Left cardiac atrium (tissue), 4 donors: ENCODE results near the gene ARHGEF3. TPM values are rescaled to one million over a fixed set of nuclear protein-coding genes. Genes with fewer than 3 reads are reported as not detected.
"Not testable (repeated sequence)": the region's sequence is repeated elsewhere in the genome, so short reads cannot be mapped to it uniquely, and the experiment has no call there.

Experiments
- ATAC-seq, 2 donors: fragments of 200-7000 bp; cut with Tn5 transposase; one replicate each; pipeline ENCODE4 v1.9.1; 2020; ENCODE audit warnings: mild to moderate bottlenecking in 2 of 2, moderate library complexity in 2 of 2
- DNase-seq: peaks from one replicate; pipeline ENCODE4 v3.0.0-alpha.2; 2020
- intact Hi-C, 2 donors: fragments of 100-400 bp; cut with DNase I; formaldehyde crosslinking; loops; one replicate each; pipeline versions ENCODE4 v1.14.1 to v1.15.1; 2022 to 2023
- total RNA-seq, 2 donors: library from RNA; stranded (reverse); fragmentation: NEBNext Ultra II Directional; extraction: Animal tissue kit (Norgen Biotek cat#: 25700); gene quantifications; one replicate each; pipeline ENCODE4 v1.2.1, GENCODE V29; 2021
- donor health status: DM: no; HTN: yes; CAD: no.
- donor health status: DM: no; HTN: yes; CAD: no; lungs with severe emphysema.
- donor health status: DM: yes; HTN: yes; CAD: no.
- donor health status: Dilated cardiomyopathy.

The ARHGEF3 gene
- total RNA-seq, 2 donors from 2014 or later: 11.9 to 16.8 TPM

- intact Hi-C loops: loop anchor here in 1 of 2 donors (2.0 to 5.0 kb wide), 2 partner anchors 102 to 291 kb away; partner anchors contain the start of gene ARHGEF3
- DNase-seq (no peak), ATAC-seq (no peak)
These were observed 101.6 kb downstream of the ARHGEF3 start for GRCh38 chr3:56700151-56700550.

DNA sequence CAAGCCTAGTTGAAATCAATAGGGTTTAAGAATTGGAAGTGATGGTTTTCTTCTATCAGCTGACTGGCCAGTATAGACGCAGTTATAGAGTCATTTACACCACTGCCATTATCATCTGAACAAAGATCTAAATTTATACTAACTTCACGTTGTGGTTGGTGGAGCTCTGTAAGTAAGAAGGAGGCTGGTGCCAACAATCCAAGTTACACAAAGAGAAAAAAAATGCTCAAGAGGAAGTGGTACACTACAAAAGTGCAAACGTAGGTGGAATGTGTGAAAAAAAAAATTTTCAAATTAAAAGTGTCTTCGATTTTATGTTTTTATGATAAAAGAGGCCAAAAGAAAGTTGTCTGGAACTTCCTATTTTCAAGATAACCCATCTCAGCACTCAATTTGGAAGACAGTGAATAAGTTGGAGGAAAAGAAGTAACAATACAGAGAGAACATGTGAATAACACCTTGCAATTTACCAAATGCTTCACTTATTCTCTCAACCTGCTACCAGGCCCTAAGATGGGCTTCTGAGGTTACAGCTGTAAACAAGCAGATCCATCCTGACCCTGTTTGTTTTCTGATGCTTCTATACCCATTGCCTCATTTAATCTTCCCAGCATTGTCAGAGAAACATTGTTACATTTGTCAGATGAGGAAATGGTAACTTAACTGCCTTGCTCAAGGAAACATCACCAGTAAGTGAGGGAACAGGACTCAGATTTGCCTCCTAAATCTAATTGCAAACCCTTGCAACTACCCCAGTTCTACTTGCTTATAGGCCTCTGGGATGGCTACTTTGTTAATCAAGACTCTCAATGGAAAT lies 106.7 kb downstream of the ARHGEF3 start:
- ATAC-seq: peak in 1 of 2 donors; percentile 57
- no peak for DNase-seq
- intact Hi-C loops: no loop called here

DNA sequence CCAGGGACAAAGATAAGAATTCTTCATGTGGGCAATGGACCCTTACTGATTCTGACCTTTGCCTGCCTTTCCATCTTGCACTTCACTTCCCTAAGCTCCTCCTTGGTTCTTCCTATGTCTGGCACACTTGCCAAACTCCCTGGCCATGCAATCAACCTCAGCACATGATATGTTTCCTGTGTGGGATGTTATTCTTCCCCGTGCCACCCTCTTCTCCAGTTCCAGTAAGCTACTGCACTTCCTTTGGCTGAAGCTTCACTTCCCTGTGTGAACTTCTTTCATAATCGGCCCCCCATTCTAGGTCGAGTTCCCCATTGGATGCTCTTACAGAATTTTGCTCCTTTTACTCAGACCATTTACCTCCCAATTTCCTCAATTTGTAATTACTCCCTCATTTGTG lies 108.0 kb downstream of the ARHGEF3 start:
- ATAC-seq (peak; percentile 68 to 85), DNase-seq (no peak)
- intact Hi-C loops: no loop called here

DNA sequence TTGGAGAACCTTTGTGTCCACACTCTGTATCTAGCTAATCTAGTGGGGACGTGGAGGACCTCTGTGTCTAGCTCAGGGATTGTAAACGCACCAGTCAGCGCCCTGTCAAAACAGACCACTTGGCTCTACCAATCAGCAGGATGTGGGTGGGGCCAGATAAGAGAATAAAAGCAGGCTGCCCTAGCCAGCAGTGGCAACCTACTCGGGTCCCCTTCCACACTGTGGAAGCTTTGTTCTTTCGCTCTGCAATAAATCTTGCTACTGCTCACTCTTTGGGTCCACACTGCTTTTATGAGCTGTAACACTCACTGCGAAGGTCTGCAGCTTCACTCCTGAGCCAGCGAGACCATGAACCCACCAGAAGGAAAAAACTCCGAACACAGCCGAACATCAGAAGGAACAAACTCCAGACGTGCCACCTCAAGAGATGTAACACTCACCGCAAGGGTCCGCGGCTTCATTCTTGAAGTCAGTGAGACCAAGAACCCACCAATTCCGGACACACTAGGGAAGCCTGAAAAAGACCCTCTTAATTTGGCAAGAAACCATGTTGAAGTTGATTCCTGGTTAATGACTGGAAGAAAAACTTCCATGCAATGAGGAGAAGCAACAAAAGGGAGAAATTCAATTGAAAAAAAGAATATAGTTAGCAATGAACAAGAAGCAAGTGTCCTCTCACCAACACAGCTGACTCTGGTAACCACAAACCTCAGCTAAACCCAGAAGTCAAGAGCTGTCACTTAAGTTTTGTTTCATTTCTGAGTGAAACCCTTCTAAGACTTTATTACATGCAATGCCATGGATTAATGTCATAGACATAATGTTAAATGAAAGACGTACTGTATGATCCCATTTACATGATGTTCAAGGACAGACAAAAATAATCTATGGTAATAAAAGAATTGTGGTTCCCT lies 109.0 kb downstream of the ARHGEF3 start:
- intact Hi-C loops, DNase-seq: not testable (repeated sequence)
- peak in 1 of 2 donors; percentile 27 for ATAC-seq

DNA sequence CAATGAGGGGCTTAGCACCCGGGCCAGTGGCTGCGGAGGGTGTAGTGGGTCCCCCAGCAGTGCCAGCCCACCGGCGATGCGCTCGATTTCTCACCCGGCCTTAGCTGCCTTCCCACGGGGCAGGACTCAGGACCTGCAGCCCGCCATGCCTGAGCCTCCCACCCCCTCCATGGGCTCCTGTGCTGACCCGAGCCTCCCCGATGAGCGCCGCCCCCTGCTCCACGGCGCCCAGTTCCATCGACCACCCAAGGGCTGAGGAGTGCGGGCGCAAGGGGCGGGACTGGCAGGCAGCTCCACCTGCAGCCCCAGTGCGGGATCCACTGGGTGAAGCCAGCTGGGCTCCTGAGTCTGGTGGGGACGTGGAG lies 109.8 kb downstream of the ARHGEF3 start:
- DNase-seq, intact Hi-C loops, ATAC-seq: not testable (repeated sequence)

GRCh38 chr3:56691165-56692000 lies 110.4 kb downstream of the ARHGEF3 start:
- no peak for ATAC-seq
- DNase-seq: no peak
- intact Hi-C loops: no loop called here

GRCh38 chr3:56689303-56689702 lies 112.4 kb downstream of the ARHGEF3 start:
- no peak for ATAC-seq
- intact Hi-C loops: no loop called here
- no peak for DNase-seq

DNA sequence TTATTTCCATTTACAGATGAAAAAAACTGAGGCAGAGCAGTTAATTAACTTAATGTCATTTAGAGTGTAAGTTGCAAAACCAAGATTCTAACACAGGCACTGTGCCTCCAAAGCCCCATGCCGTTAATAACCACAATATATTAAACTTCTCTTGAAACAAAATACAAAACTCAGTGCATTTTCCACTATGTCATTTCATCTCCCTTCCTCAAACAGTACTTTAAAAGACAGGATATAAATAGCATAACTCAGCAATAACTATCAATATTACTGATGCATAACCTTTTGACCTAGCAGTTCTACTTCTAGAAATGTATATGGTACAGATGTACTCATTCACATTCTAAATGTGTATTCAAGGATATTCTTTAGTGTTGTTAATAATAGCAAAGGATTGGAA lies 113.6 kb downstream of the ARHGEF3 start:
- no peak for DNase-seq
- intact Hi-C loops: no loop called here

GRCh38 chr3:56684029-56684428 lies 117.7 kb downstream of the ARHGEF3 start:
- DNase-seq: no peak
- intact Hi-C loops: no loop called here
- ATAC-seq: no peak

More for the DNA sequence above, 113.6 kb downstream of the ARHGEF3 start:
- ATAC-seq: no peak

- ATAC-seq (peak; percentile 98), DNase-seq (peak; percentile 89)
- intact Hi-C loops: no loop called here
These were observed 118.5 kb downstream of the ARHGEF3 start, which contains the start of gene TASOR for GRCh38 chr3:56683122-56683817. TASOR (minus strand) TSS chr3:56683265; CDS start chr3:56683006, 259 bp downstream.

GRCh38 chr3:56682462-56683121 lies 119.2 kb downstream of the ARHGEF3 start:
- intact Hi-C loops: no loop called here
- ATAC-seq: peak; percentile 86 to 88
- DNase-seq: peak; percentile 78

GRCh38 chr3:56681984-56682461 lies 119.7 kb downstream of the ARHGEF3 start:
- ATAC-seq (no peak), DNase-seq (no peak)
- intact Hi-C loops: no loop called here

DNA sequence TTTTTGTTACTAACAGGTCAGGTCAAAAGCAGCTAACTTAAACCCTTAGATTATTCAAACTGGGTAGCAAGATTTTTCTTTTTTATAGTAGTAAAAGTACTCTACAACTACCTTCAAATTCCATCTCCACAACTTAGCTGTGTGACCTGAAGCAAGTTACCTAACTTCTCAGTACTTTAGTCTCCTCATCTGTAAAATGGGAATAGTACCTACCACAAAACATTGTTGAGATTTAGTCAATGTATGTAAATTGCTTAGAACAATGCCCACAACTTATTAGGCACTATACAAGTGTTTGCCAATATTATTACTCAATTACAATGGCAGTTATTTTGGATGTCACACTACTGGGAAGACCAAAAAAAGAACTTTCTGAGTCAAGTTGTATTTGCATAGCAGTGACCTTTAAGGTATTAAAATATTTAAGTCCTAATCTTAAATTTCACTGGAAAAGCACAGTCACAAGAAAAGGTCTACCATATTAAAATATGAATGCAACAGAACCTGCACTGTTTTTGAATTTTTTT lies 121.6 kb downstream of the ARHGEF3 start:
- ATAC-seq (no peak), DNase-seq (no peak)
- intact Hi-C loops: no loop called here

Other genes with a start within 250 kb of the ARHGEF3 start
- 10 to 100 TPM; 15.8 to 17.0 TPM for gene CCDC66, start 244.8 kb downstream of the ARHGEF3 start, total RNA-seq
- 10 to 100 TPM; 30.0 to 34.7 TPM for gene TASOR, start 118.7 kb downstream of the ARHGEF3 start, total RNA-seq